Measurements from ENCODE around the gene CRYBA2.

DNA sequence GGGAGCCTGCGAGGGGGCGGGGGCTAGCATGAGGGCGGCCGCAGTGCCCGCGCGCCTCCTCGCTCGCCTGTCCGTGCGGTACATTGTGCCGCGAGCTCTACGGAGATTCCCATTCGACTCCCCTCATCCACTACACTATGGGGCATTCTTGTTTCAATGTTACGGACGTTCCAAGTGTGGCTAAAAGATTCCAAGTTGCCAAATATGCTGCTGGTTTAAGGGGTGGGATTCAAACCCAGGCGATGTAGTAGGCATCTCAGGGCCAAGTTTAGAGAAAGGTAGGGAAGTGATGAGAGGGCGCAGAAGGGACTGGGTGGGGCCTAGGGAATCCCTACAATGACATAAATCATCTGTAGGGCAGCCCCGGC lies 10.0 kb upstream of the CRYBA2 start:
- TF ChIP-seq POLR2AphosphoS5 (IDR thresholded peaks at IDR 0.05; ENCODE audit: borderline replicate concordance, low read depth, low read length): no peak
- no peak for TF ChIP-seq EZH2 (IDR thresholded peaks at IDR 0.05)
- no peak for TF ChIP-seq FOXP2 (optimal IDR thresholded peaks at IDR 0.05; ENCODE audit: control extremely low read depth, extremely low read length, insufficient read depth)
